ENCODE measurements around the gene IL16. TPM values are rescaled to one million over a fixed set of nuclear protein-coding genes. Genes with fewer than 3 reads are reported as not detected.

The IL16 gene
- total and polyA plus RNA-seq, 4 donors: 1.9 to 6.9 (median 4.4) TPM

GRCh38 chr15:81190922-81191507 is 5.7 kb upstream of the IL16 start:
- Histone ChIP-seq H3K36me3 (ENCODE audit: control insufficient read depth in 4 of 4, insufficient read depth in 3 of 4, low read depth in 1 of 4, low read length in 3 of 4) (no peaks in the 10 kb centered on the region), H3K9ac (ENCODE audit: low read depth in 1 of 2, low read length in 2 of 2) (no peak overlapping the region), H3K27me3 (ENCODE audit: control insufficient read depth in 4 of 4, insufficient read depth in 4 of 4, low read length in 3 of 4) (peaks cover 0 to 4% (median 0%) of the 10 kb centered on the region in 4 donors), H3K4me1 (ENCODE audit: control insufficient read depth in 4 of 4, insufficient read depth in 4 of 4, low read length in 3 of 4) (no peaks in the 10 kb centered on the region), H3K27ac (ENCODE audit: low read depth in 1 of 2, low read length in 2 of 2) (no peak overlapping the region), H3K4me3 (ENCODE audit: low read depth in 1 of 3, low read length in 3 of 3) (no peak overlapping the region), H3K9me3 (ENCODE audit: control insufficient read depth in 4 of 4, low read length in 3 of 4) (no peaks in the 10 kb centered on the region)
- no peak for DNase-seq (ENCODE audit: low spot score)
- TF ChIP-seq TAF1 (conservative IDR thresholded peaks at IDR 0.05) (no peak), EGR1 (IDR thresholded peaks at IDR 0.05; ENCODE audit: low read depth in 2 of 2) (no peak), MAX (IDR thresholded peaks at IDR 0.05) (no peak), FOXA1 (IDR thresholded peaks at IDR 0.05) (no peak), RXRA (IDR thresholded peaks at IDR 0.05) (no peak), HNF4G (IDR thresholded peaks at IDR 0.05) (no peak), REST (IDR thresholded peaks at IDR 0.05) (no peak), JUND (IDR thresholded peaks at IDR 0.05) (no peak), FOXA2 (IDR thresholded peaks at IDR 0.05) (no peak), GABPA (IDR thresholded peaks at IDR 0.05 in 1 of 2, conservative IDR thresholded peaks at IDR 0.05 in 1 of 2) (no peak), ATF3 (IDR thresholded peaks at IDR 0.05) (no peak), HNF4A (conservative IDR thresholded peaks at IDR 0.05) (no peak), YY1 (IDR thresholded peaks at IDR 0.05) (no peak), ZBTB33 (IDR thresholded peaks at IDR 0.05) (no peak), RAD21 (IDR thresholded peaks at IDR 0.05) (no peak), CTCF (IDR thresholded peaks at IDR 0.05; ENCODE audit: low read depth, low read length, missing input control) (no peak), NR2F2 (IDR thresholded peaks at IDR 0.05) (no peak), SP1 (IDR thresholded peaks at IDR 0.05) (no peak)
- 86% methylated on average over 3 of the region's 3 CpGs for WGBS

Measured in liver (tissue), 9 donors.